ENCODE data around the gene LRRC59. TPM values are rescaled to one million over a fixed set of nuclear protein-coding genes. Genes with fewer than 3 reads are reported as not detected.

Gene LRRC59
- total RNA-seq: 100 to 1,000 TPM in 1 of 6 donors, 10 to 100 TPM in 5; 19.9 to 135 (median 67.0) TPM

DNA sequence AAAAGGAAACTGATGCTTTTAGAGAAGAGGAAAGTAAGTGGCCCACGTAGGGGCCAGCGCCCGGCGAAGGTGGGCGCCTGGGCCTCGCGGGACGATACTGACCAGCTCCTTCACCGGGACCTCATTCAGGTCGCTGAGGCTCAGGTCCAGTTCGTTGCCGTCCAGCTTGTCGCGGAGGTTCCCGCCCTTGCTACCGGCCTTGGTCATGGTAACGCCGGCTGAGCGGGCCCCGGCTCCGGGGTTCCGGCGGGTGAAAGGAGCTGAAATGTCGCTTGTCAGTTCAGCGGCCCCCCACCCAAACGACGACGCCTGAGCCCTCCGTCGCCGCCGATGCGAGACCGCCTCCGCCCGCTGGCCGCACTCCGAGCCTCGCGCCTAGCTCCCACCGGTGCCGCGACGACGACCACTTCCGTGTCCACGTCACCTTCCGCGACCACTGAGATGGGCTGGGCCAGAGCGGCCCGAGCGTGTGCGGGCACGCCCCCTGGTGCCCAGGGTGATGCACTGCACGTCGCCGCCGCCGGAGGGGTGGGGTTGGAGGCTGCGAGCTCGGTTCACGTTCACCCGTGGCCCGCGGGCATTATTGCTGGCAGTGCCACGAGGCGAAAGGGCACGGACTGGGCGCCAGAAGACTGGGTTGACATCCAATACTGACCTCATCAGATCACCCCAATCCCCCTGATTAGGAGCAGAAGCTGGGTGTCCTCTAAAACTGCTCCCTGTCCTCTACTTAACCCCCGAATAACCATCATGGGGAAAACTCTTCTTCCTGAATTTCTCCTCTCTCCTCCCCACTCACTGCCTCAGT, at the start of gene LRRC59:
LRRC59 (minus strand) TSS at position 413 of the 808 bp plus-strand sequence; CDS start at position 207, 206 bp downstream.
- DNase-seq: peak; percentile 94 to 98
- H3K4me3 ChIP-seq: peak within 1 kb of the TSS; percentile 72 to 99 (median 92)
- H3K9me3 ChIP-seq: no peaks in the 10 kb centered on the region
- H3K27me3 ChIP-seq: no peaks in the 10 kb centered on the region
- TF ChIP-seq POLR2A (IDR thresholded peaks at IDR 0.05): peak in 2 of 4 donors; percentile 90 to 91
- no peak for TF ChIP-seq EP300 (IDR thresholded peaks at IDR 0.05)
- TF ChIP-seq POLR2AphosphoS5 (IDR thresholded peaks at IDR 0.05): peak; percentile 94 to 96
- TF ChIP-seq, protein P1, sequence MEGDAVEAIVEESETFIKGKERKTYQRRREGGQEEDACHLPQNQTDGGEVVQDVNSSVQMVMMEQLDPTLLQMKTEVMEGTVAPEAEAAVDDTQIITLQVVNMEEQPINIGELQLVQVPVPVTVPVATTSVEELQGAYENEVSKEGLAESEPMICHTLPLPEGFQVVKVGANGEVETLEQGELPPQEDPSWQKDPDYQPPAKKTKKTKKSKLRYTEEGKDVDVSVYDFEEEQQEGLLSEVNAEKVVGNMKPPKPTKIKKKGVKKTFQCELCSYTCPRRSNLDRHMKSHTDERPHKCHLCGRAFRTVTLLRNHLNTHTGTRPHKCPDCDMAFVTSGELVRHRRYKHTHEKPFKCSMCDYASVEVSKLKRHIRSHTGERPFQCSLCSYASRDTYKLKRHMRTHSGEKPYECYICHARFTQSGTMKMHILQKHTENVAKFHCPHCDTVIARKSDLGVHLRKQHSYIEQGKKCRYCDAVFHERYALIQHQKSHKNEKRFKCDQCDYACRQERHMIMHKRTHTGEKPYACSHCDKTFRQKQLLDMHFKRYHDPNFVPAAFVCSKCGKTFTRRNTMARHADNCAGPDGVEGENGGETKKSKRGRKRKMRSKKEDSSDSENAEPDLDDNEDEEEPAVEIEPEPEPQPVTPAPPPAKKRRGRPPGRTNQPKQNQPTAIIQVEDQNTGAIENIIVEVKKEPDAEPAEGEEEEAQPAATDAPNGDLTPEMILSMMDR (IDR thresholded peaks at IDR 0.05): peak; percentile 95 to 100 (median 99)
- peak within 1 kb of the TSS; percentile 88 to 93 (median 90) for H3K27ac ChIP-seq
- H3K36me3 ChIP-seq: peaks cover 19 to 32% (median 27%) of the 10 kb centered on the region in 4 donors
- peaks cover 22 to 29% (median 26%) of the 10 kb centered on the region in 4 donors for H3K4me1 ChIP-seq
- 1% methylated on average over 12 to 24 of the region's 70 CpGs for WGBS, 2 donors
- peak; percentile 98 to 99 for ATAC-seq (ENCODE audit: low FRiP score in 2 of 2)

DNA sequence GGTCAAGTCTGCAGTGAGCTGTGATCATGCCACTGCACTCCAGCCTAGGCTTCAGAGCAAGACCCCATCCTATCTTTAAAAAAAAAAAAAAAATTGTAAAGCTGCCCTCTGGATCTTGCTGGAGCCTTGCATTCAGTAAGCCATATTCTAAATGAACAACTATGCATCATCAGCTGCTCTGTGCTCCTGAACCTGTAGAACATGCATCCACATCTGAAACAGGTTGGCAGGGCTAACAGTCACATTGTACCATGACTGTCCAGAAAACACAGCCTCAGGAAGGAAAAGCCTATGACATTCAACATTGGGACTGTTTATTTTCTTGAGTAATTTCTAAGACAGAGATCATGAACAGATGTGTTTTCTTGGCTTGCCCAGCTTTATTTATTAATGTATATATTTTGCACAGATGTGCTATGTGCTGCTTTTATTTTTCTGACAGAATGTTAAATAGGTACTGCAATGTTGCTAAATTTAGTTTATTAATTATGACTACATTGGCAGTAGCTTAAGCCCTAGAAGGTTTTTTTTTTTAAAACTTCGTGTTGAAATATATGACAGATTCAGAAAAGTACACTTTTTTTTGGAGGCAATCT, 48.5 kb upstream of the LRRC59 start:
- peak overlapping the region in 3 of 4 donors; percentile 57 to 58 (median 58) for H3K27ac ChIP-seq
- no peak for TF ChIP-seq POLR2A (IDR thresholded peaks at IDR 0.05)
- TF ChIP-seq EP300 (IDR thresholded peaks at IDR 0.05): no peak
- TF ChIP-seq, protein P1 (IDR thresholded peaks at IDR 0.05): no peak
- DNase-seq (no peak), ATAC-seq (ENCODE audit: low FRiP score in 2 of 2) (no peak)
- no peaks in the 10 kb centered on the region for H3K36me3 ChIP-seq
- no peaks in the 10 kb centered on the region for H3K9me3 ChIP-seq
- WGBS, 2 donors: 26 to 37% methylated on average over 1 of the region's 1 CpG
- H3K27me3 ChIP-seq: no peaks in the 10 kb centered on the region
- peaks cover 11 to 62% (median 28%) of the 10 kb centered on the region in 4 donors for H3K4me1 ChIP-seq
- H3K4me3 ChIP-seq: no peak overlapping the region

DNA sequence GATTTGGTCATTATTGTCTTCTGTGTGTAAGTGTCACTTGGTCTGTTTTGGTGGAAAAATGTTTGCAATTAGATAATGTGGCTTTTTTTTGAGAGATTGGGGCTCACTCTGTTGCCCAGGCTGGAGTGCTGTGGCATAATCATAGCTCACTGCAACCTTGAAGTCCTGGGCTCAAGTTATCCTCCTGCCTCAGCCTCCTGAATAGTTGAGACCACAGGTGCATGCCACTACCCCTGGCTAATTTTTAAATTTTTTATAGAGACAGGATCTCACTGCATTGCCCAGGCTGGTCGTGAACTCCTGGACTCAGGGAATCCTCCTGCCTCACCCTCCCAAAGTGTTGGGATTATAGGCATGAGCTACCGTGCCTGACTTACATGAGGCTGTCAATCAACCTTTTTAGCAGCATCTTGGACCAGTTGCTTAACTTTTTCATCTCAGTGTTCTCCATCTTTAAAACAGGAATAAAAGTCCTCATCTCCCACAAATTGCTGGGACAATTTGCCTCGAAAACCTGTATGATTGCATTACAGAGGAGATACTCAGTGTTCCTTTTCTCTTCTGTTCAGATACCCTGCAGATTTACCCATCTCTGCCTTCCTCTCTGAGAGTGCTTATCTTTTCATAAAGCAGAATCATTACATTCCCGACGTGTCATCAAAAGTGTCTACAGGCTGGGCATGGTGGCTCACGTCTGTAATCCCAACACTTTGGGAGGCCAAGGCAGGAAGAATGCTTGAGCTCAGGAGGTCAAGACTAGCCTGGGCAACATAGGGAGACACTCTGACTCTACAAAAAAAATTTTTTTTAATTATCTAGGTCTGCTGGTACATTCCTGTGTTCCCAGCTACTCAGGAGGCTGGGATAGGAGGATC, 47.8 kb upstream of the LRRC59 start:
- H3K36me3 ChIP-seq: no peaks in the 10 kb centered on the region
- peak overlapping the region in 1 of 4 donors; percentile 79 for H3K27ac ChIP-seq
- no peak overlapping the region for H3K4me3 ChIP-seq
- 93% methylated on average over 6 of the region's 6 CpGs for WGBS, 2 donors
- no peaks in the 10 kb centered on the region for H3K9me3 ChIP-seq
- peaks cover 14 to 70% (median 34%) of the 10 kb centered on the region in 4 donors for H3K4me1 ChIP-seq
- no peak for DNase-seq
- no peaks in the 10 kb centered on the region for H3K27me3 ChIP-seq
- TF ChIP-seq, protein P1 (IDR thresholded peaks at IDR 0.05): no peak
- TF ChIP-seq EP300 (IDR thresholded peaks at IDR 0.05): no peak
- no peak for TF ChIP-seq POLR2A (IDR thresholded peaks at IDR 0.05)
- no peak for TF ChIP-seq POLR2AphosphoS5 (IDR thresholded peaks at IDR 0.05)
- ATAC-seq (ENCODE audit: low FRiP score in 2 of 2): no peak

DNA sequence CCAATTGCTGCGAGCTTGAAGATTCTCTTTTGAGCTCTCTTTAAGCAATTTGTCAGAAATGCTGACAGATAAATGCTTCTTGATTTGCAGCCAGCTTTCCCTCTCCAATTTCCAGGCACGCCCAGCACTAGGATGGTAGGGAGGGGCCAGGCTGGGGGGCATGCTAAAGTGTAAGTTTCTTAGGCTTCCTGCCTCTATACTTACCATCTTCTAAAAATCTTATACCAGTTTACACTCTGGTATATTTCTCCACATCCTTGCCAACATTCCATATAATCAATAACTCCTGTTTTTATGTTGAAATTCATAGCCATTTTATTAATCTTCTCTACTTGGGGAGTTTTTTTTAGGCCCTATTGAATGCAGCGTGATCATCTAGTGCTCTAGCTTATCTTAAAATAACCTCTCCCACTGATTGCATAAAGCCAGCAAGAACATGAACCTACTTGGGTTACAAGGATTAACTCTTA, 46.2 kb upstream of the LRRC59 start:
- no peak for TF ChIP-seq POLR2A (IDR thresholded peaks at IDR 0.05)
- TF ChIP-seq, protein P1 (IDR thresholded peaks at IDR 0.05): no peak
- no peak for TF ChIP-seq EP300 (IDR thresholded peaks at IDR 0.05)
- TF ChIP-seq POLR2AphosphoS5 (IDR thresholded peaks at IDR 0.05): no peak
- no peaks in the 10 kb centered on the region for H3K9me3 ChIP-seq
- H3K27me3 ChIP-seq: no peaks in the 10 kb centered on the region
- 25 to 29% methylated on average over 3 of the region's 3 CpGs for WGBS, 2 donors
- ATAC-seq (ENCODE audit: low FRiP score in 2 of 2) (no peak), DNase-seq (no peak)
- peaks cover 0 to 5% (median 0%) of the 10 kb centered on the region in 4 donors for H3K36me3 ChIP-seq
- peak overlapping the region in 1 of 4 donors; percentile 7 for H3K4me3 ChIP-seq
- H3K27ac ChIP-seq: peak overlapping the region; percentile 50 to 83 (median 70)
- H3K4me1 ChIP-seq: peaks cover 14 to 71% (median 37%) of the 10 kb centered on the region in 4 donors

Data from upper lobe of left lung (tissue), 6 donors.